SH-SY5Y (cell line): ENCODE results near the gene RNF208.

Source experiments
- GATA2 ChIP-seq: IDR thresholded peaks from 2 replicates; pipeline ENCODE4 v1.6.1; 2011; ENCODE audit warnings: mild to moderate bottlenecking, low read depth, low read length
- GATA3 ChIP-seq: IDR thresholded peaks from 2 replicates; pipeline ENCODE4 v1.6.1; 2011; ENCODE audit warnings: low read depth, mild to moderate bottlenecking, low read length, moderate library complexity

GRCh38 chr9:137216188-137216965, 5.7 kb downstream of the RNF208 start:
- TF ChIP-seq GATA2 (no peak), GATA3 (no peak)
